ENCODE measurements around the gene MTUS2. TPM values are rescaled to one million over a fixed set of nuclear protein-coding genes. Genes with fewer than 3 reads are reported as not detected.

Gene MTUS2
- total and polyA plus RNA-seq, 10 of the 15 experiments (the other 5 are each of a cell fraction or from before 2014, with no cell fraction given): under 0.01 to 0.05 (median 0.02) TPM; not detected in 6

DNA sequence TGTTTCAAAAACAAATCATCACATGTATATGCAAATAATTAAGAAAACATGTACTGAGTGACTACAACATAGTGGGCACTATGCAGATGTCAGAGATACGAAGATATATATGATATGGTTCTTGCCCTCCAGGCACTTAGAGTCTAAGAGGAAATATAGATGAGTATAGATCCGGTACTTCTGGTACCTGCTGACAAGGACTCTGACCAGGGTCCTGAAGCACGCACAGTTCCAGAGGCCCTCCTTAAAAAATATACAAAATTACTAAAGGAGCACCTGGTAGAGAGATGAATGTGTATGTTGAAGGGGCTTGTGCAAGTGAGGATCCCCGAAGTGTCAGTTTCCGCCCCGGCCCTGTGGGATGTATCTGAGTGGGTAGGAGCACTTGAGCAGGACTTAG, 31.3 kb downstream of the MTUS2 start:
- Histone ChIP-seq H3K9me3 (replicated peaks; ENCODE audit: control insufficient read depth, insufficient read depth, low read length) (no peaks in the 10 kb centered on the region), H2AFZ (ENCODE audit: control insufficient read depth, low read depth, low read length) (no peak overlapping the region), H3K36me3 (ENCODE audit: control insufficient read depth in 2 of 2, insufficient read depth in 2 of 2, low read length in 1 of 2) (no peaks in the 10 kb centered on the region), H3K27ac (ENCODE audit: control insufficient read depth, insufficient read depth) (no peak overlapping the region), H3K27me3 (replicated peaks in 1 of 2; ENCODE audit: control insufficient read depth in 2 of 2, insufficient read depth in 2 of 2, low read length in 1 of 2) (no peaks in the 10 kb centered on the region; a peak in 1 of 4 replicates), H4K20me1 (ENCODE audit: control insufficient read depth, insufficient read depth) (no peaks in the 10 kb centered on the region), H3K4me2 (ENCODE audit: control insufficient read depth, insufficient read depth) (no peak overlapping the region), H3K79me2 (ENCODE audit: control insufficient read depth, insufficient read depth, low read length) (no peaks in the 10 kb centered on the region), H3K4me3 (no peak overlapping the region), H3K9ac (ENCODE audit: control insufficient read depth, insufficient read depth, low read length) (no peak overlapping the region), H3K4me1 (ENCODE audit: control insufficient read depth, insufficient read depth, low read length) (no peaks in the 10 kb centered on the region)
- POLR2A ChIA-PET: no interaction called here
- intact Hi-C loops (cut with micrococcal nuclease; ENCODE audit: unreplicated experiment): no loop called here
- TF ChIP-seq NR2C2 (IDR thresholded peaks at IDR 0.05; ENCODE audit: borderline replicate concordance, control insufficient read depth, insufficient read length, low read depth) (no peak), MTA2 (IDR thresholded peaks at IDR 0.05; ENCODE audit: low read depth) (no peak)
- TF ChIP-seq, protein P1, sequence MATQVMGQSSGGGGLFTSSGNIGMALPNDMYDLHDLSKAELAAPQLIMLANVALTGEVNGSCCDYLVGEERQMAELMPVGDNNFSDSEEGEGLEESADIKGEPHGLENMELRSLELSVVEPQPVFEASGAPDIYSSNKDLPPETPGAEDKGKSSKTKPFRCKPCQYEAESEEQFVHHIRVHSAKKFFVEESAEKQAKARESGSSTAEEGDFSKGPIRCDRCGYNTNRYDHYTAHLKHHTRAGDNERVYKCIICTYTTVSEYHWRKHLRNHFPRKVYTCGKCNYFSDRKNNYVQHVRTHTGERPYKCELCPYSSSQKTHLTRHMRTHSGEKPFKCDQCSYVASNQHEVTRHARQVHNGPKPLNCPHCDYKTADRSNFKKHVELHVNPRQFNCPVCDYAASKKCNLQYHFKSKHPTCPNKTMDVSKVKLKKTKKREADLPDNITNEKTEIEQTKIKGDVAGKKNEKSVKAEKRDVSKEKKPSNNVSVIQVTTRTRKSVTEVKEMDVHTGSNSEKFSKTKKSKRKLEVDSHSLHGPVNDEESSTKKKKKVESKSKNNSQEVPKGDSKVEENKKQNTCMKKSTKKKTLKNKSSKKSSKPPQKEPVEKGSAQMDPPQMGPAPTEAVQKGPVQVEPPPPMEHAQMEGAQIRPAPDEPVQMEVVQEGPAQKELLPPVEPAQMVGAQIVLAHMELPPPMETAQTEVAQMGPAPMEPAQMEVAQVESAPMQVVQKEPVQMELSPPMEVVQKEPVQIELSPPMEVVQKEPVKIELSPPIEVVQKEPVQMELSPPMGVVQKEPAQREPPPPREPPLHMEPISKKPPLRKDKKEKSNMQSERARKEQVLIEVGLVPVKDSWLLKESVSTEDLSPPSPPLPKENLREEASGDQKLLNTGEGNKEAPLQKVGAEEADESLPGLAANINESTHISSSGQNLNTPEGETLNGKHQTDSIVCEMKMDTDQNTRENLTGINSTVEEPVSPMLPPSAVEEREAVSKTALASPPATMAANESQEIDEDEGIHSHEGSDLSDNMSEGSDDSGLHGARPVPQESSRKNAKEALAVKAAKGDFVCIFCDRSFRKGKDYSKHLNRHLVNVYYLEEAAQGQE (IDR thresholded peaks at IDR 0.05; ENCODE audit: low read depth, low read length): 0 out of 2 replicates have a peak, but pooled peaks have one; percentile 53
- WGBS (ENCODE audit: insufficient coverage, insufficient replicate concordance, low lambda C conversion rate, missing lambda C conversion rate): 35% methylated on average over 6 of the region's 6 CpGs
- FAIRE-seq: no peak
- ATAC-seq: no peak
- no peak for DNase-seq (ENCODE audit: low read depth, low spot score)
- RAD21 ChIA-PET (ENCODE audit: unreplicated experiment): no interaction called here
- in situ Hi-C loops (cut with MboI): no loop called here
- no TSS peak for BruUV-seq (replicated peaks)
- SMC1A ChIA-PET (ENCODE audit: uncharacterized antibody, unreplicated experiment): no interaction called here
- CTCF ChIA-PET: no interaction called here

GRCh38 chr13:28854657-28855056, 34.5 kb downstream of the MTUS2 start:
- ChIA-PET POLR2A (no interaction called here), SMC1A (ENCODE audit: uncharacterized antibody, unreplicated experiment) (interaction anchor here (0.7 kb wide), 1 partner anchor 525 kb away, joined by 3 read pairs; no protein-coding TSS in a partner anchor), CTCF (no interaction called here), RAD21 (ENCODE audit: unreplicated experiment) (no interaction called here)
- Histone ChIP-seq H3K4me1 (ENCODE audit: control insufficient read depth, insufficient read depth, low read length) (no peaks in the 10 kb centered on the region), H3K4me3 (no peak overlapping the region), H3K27ac (ENCODE audit: control insufficient read depth, insufficient read depth) (no peak overlapping the region), H3K36me3 (ENCODE audit: control insufficient read depth in 2 of 2, insufficient read depth in 2 of 2, low read length in 1 of 2) (no peaks in the 10 kb centered on the region), H3K9ac (ENCODE audit: control insufficient read depth, insufficient read depth, low read length) (no peak overlapping the region), H3K9me3 (replicated peaks; ENCODE audit: control insufficient read depth, insufficient read depth, low read length) (no peaks in the 10 kb centered on the region), H3K4me2 (ENCODE audit: control insufficient read depth, insufficient read depth) (no peak overlapping the region), H2AFZ (ENCODE audit: control insufficient read depth, low read depth, low read length) (no peak overlapping the region), H3K27me3 (replicated peaks in 1 of 2; ENCODE audit: control insufficient read depth in 2 of 2, insufficient read depth in 2 of 2, low read length in 1 of 2) (no peaks in the 10 kb centered on the region), H4K20me1 (ENCODE audit: control insufficient read depth, insufficient read depth) (no peaks in the 10 kb centered on the region), H3K79me2 (ENCODE audit: control insufficient read depth, insufficient read depth, low read length) (no peaks in the 10 kb centered on the region)
- no TSS peak for BruUV-seq (replicated peaks)
- no peak for TF ChIP-seq SP1 (IDR thresholded peaks at IDR 0.05; ENCODE audit: low read depth, low read length)
- TF ChIP-seq RAD21 (IDR thresholded peaks at IDR 0.05; ENCODE audit: insufficient read depth, low read depth, low read length): no peak
- no peak for TF ChIP-seq SMC3 (IDR thresholded peaks at IDR 0.05; ENCODE audit: borderline replicate concordance, low read length)
- no peak for TF ChIP-seq SREBF1 (IDR thresholded peaks at IDR 0.05; ENCODE audit: low read length)
- in situ Hi-C loops (cut with MboI): no loop called here
- FAIRE-seq (peak; percentile 27), ATAC-seq (no peak), DNase-seq (ENCODE audit: low read depth, low spot score) (no peak)
- 33% methylated on average over 4 of the region's 4 CpGs for WGBS (ENCODE audit: insufficient coverage, insufficient replicate concordance, low lambda C conversion rate, missing lambda C conversion rate)
- intact Hi-C loops (cut with micrococcal nuclease; ENCODE audit: unreplicated experiment): no loop called here
